ENCODE results near the gene PEX10. TPM values are rescaled to one million over a fixed set of nuclear protein-coding genes. Genes with fewer than 3 reads are reported as not detected.

The PEX10 gene
- total RNA-seq, 2 donors from 2014 or later, result 18.1 to 26.5 TPM

DNA sequence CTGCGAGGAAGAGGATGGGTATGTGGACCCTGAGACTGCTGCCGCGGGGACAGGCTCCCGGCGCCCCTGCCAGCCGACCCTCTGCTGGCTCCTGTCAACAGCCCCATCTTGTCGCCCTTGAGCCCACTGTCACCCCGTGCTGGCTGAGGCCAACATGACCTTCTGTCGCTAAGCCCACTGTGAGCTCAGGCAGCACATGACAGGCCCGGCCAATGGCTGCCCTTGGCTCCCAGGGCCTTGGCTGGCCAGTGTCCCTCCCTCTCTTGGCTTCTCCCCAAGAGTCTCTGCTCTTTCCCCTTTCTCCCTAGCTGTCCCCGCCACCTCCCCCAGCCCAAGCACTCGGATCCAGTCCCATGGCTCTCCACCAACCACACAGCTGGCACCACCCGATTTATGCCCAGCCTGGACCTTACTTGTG lies 3.5 kb downstream of the PEX10 start:
- Histone ChIP-seq H3K27ac (no peak overlapping the region), H3K27me3 (no peaks in the 10 kb centered on the region), H3K4me1 (peaks cover 27% of the 10 kb centered on the region), H3K9me3 (no peaks in the 10 kb centered on the region), H3K4me3 (no peak overlapping the region), H3K36me3 (replicated peaks in 1 of 2; ENCODE audit: insufficient read depth in 1 of 2, low read depth in 2 of 2) (peaks cover 0 to 10% of the 10 kb centered on the region in 2 donors)
- 77 to 82% methylated on average over 7 to 11 of the region's 13 CpGs for WGBS, 2 donors
- ATAC-seq (no peak), DNase-seq (no peak)
- intact Hi-C loops (cut with DNase I), result no loop called here
- TF ChIP-seq, protein P1, sequence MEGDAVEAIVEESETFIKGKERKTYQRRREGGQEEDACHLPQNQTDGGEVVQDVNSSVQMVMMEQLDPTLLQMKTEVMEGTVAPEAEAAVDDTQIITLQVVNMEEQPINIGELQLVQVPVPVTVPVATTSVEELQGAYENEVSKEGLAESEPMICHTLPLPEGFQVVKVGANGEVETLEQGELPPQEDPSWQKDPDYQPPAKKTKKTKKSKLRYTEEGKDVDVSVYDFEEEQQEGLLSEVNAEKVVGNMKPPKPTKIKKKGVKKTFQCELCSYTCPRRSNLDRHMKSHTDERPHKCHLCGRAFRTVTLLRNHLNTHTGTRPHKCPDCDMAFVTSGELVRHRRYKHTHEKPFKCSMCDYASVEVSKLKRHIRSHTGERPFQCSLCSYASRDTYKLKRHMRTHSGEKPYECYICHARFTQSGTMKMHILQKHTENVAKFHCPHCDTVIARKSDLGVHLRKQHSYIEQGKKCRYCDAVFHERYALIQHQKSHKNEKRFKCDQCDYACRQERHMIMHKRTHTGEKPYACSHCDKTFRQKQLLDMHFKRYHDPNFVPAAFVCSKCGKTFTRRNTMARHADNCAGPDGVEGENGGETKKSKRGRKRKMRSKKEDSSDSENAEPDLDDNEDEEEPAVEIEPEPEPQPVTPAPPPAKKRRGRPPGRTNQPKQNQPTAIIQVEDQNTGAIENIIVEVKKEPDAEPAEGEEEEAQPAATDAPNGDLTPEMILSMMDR (IDR thresholded peaks at IDR 0.05), result no peak
- no peak for TF ChIP-seq POLR2A (IDR thresholded peaks at IDR 0.05)

DNA sequence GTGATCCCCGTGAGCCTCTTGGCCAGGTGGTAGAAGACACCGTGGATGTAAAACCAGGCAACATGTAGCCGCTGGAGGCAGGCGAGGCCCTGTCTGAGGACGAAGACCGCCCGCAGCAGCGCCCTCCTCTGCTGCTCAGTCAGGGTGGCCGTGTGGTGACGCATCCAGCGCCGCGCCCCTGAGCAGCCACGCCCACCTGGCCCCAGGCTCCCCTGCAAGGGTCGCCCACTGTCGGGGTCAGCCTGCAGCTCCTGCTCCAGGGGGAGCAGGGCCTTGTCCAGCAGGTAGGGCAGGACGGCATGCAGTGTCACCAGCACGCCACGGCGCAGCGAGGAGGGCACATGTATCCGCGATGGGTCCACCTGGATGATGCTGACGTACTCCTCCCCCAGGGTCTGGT lies 3.9 kb downstream of the PEX10 start:
- Histone ChIP-seq H3K27me3 (no peaks in the 10 kb centered on the region), H3K36me3 (replicated peaks in 1 of 2; ENCODE audit: insufficient read depth in 1 of 2, low read depth in 2 of 2) (peaks cover 0 to 12% of the 10 kb centered on the region in 2 donors), H3K4me1 (peaks cover 23% of the 10 kb centered on the region), H3K4me3 (no peak overlapping the region), H3K27ac (no peak overlapping the region), H3K9me3 (no peaks in the 10 kb centered on the region)
- intact Hi-C loops (cut with DNase I), result no loop called here
- 89 to 95% methylated on average over 13 to 20 of the region's 24 CpGs for WGBS, 2 donors
- no peak for TF ChIP-seq POLR2A (IDR thresholded peaks at IDR 0.05)
- TF ChIP-seq, protein P1 (IDR thresholded peaks at IDR 0.05), result no peak
- no peak for DNase-seq
- no peak for ATAC-seq

DNA sequence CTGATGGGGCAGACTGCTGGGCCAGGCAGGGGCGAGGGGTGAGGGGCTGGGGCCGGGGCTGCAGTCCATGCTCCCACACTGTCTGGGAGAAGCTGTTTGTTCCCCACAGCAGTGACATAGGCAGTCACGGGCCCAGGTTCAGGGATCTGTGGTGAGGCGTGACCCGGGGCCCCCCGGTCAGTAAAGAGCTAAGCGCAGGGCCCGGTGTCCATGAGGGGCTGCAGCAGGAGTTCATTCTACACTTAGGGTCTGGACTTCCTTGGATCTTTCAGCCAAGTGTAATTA lies 4.4 kb downstream of the PEX10 start:
- Histone ChIP-seq H3K9me3 (no peaks in the 10 kb centered on the region), H3K27me3 (no peaks in the 10 kb centered on the region), H3K36me3 (replicated peaks in 1 of 2; ENCODE audit: insufficient read depth in 1 of 2, low read depth in 2 of 2) (peaks cover 0 to 16% of the 10 kb centered on the region in 2 donors), H3K27ac (no peak overlapping the region), H3K4me1 (peaks cover 18% of the 10 kb centered on the region), H3K4me3 (no peak overlapping the region)
- ATAC-seq (no peak), DNase-seq (no peak)
- TF ChIP-seq POLR2A (IDR thresholded peaks at IDR 0.05), result no peak
- TF ChIP-seq, protein P1 (IDR thresholded peaks at IDR 0.05), result no peak
- intact Hi-C loops (cut with DNase I), result no loop called here
- WGBS, 2 donors, result 90 to 95% methylated on average over 8 of the region's 8 CpGs

GRCh38 chr1:2407166-2407990 lies 5.0 kb downstream of the PEX10 start:
- TF ChIP-seq, protein P1 (IDR thresholded peaks at IDR 0.05), result no peak
- no peak for TF ChIP-seq POLR2A (IDR thresholded peaks at IDR 0.05)
- intact Hi-C loops (cut with DNase I), result no loop called here
- 81 to 86% methylated on average over 17 to 25 of the region's 25 CpGs for WGBS, 2 donors
- no peak overlapping the region for H3K27ac ChIP-seq
- no peak for DNase-seq
- H3K4me3 ChIP-seq, result no peak overlapping the region
- H3K9me3 ChIP-seq, result no peaks in the 10 kb centered on the region
- peaks cover 17% of the 10 kb centered on the region for H3K4me1 ChIP-seq
- no peak for ATAC-seq
- H3K36me3 ChIP-seq (replicated peaks in 1 of 2; ENCODE audit: insufficient read depth in 1 of 2, low read depth in 2 of 2), result peaks cover 0 to 20% of the 10 kb centered on the region in 2 donors
- no peaks in the 10 kb centered on the region for H3K27me3 ChIP-seq
